GM19438 (cell line): ENCODE measurements around the gene C2CD4D.

ENCODE experiments used
- ATAC-seq: cut with Tn5 transposase; IDR thresholded peaks from one replicate; pipeline ENCODE4 v1.9.1; 2021; ENCODE audit warnings: low read depth; ENCODE audit not compliant: unreplicated experiment

The C2CD4D gene

DNA sequence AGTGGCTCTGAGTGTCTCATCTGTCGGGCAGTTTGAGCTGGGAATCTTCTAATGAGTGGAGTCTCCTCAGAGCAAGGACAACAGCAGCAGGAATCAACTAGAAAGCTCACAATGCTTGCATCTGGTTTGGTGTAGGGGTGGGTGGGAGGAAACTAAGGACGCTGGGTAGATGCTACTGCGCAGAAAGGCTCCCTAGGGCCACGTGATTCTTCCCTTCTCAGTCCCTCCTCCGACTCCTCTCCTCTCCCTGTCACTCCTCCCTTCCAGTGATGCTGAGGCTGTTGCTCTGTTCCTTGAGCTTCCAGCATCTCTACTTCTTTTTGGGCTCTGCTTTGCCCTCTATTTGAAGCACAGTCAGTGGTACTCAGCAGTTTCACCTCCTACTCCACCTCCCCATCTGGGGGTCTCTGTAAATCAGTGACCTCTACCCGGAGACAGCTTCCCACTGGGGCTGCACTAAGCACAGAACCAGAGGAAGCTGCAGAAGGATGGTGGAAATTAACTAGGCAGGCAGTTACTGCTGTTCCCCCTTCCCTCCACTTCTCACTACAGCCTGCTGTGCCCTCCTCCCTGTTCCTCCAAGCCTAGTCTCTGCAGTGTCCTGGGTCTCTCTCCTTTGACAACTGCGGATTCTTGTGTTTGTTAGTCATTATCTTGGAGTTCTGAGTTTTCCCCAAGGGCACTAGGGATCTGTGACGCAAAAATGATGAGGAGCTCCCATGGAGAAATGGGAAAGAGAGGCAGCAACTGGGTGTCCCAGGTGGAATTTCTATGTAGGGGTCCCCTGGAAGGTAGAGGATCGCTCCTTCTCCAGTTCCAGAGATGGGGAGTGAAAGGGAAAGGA lies 40.2 kb downstream of the C2CD4D start:
- no peak for ATAC-seq

DNA sequence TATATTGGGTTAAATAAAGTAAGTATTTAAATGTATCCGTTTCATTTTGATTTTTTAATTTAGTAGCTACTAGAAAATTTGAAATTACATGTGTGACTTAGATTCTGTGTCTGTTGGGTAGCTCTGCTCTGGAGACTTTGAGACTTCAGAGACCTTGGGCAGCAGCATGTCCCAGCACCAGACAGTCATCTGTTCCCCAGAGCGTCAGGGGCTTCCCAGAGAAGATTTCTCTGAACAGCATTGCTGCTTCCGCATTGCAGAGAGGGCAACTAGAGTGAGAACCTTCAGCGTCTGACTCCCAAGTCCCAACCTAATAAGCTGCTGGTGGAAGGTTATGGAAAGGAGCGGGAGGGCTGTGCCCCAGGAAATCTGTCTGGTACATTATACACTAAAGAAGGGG lies 41.0 kb downstream of the C2CD4D start:
- no peak for ATAC-seq

DNA sequence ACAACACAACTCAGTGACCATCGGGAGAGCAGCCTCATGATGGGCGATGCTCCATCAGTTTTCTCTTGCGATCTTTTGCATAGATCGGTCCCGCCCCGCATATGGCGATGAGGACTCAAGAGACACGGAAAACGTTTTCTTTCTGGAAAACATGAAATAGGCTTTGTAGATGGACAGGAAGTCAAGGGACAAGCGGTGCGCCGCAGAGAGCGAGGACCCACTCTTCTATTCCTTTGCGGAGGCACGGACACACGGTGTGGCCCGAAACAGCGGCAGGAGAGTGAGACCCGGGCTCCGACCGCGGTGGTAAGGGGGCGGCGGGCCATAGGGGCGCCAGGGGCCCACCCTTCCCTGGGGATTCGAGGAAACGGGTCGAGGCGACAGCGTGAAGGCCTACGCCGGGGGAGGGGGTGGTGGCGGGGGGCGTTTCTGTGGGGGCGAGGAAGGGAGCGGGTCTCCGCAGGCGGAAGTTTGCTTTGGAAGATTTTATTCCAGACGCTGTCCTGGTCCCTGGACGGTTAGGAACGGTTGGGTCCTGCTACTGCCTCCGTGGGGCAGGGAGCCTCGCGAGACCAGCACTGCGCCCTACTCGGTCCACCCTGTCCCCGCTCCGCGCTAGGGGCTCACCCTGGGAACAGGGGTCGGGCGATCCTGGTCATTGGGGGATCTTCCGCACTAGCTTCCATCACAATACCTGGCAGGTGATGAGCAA lies 48.5 kb downstream of the C2CD4D start:
- ATAC-seq, result peak; percentile 1

DNA sequence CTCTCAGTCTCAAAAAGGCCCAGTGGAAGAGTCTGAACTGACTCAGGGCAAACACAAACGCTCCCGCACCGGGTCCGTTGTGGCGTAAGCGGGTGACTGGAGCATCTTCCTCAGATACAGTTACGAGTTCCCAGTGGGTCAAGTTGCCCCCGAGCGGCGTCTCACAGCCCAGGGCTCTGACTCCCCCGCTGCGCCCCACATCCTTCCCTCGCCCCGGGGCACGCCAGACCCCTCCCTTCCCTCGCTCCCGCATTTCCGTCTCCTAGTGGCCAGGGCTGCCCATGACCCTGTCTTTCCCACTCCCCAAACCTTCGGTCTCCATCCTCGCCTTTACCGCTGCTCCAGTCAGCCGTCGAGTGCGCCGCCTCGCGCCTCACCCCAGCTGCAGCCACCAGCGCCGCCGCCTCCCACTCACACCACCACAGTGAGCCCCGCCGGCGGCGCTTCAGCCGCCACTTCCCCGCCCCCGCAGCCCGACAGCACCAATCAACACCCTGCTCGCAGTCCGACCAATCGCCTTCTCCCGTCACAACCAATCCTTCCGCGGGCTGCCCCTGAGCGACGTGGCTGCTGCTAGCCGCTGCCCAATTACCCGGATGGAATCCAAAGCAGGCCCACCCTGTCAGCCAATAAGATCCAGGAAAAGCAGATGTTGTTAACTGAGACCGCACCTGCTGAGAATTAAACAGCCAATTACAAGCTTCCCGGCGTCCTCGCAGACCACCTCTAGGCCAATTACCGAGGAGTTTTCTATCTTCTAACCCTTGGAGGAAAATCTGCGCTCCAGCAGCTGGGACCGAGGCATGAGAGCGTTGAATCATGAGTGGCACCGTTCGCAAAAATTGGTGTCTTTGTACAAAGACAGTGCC lies 49.3 kb downstream of the C2CD4D start, which contains the start of gene TDRKH:
Gene TDRKH, minus strand, starts transcription at position 430 of the 869 bp plus-strand sequence. CDS start 7,478 bp downstream, outside the sequence.
- peak; percentile 96 for ATAC-seq
